ENCODE results near the gene COX6B1. TPM values are rescaled to one million over a fixed set of nuclear protein-coding genes. Genes with fewer than 3 reads are reported as not detected.

Gene COX6B1
- total and polyA plus RNA-seq, 7 donors, result 631 to 1,724 (median 878) TPM

GRCh38 chr19:35637165-35637564 lies 11.0 kb upstream of the COX6B1 start:
- no peak overlapping the region for H3K4me3 ChIP-seq
- WGBS, 3 donors, result 89 to 94% (median 93%) methylated on average over 24 to 25 of the region's 25 CpGs
- no peak for TF ChIP-seq CTCF (IDR thresholded peaks at IDR 0.05)
- H3K9me3 ChIP-seq, result no peaks in the 10 kb centered on the region
- ATAC-seq (no peak), DNase-seq (no peak)
- intact Hi-C loops (cut with DNase I), result no loop called here
- H3K27me3 ChIP-seq (ENCODE audit: insufficient read depth in 3 of 3, low read length in 2 of 3), result no peaks in the 10 kb centered on the region
- no peak overlapping the region for H3K27ac ChIP-seq
- no peaks in the 10 kb centered on the region for H3K4me1 ChIP-seq
- peaks cover 0 to 64% of the 10 kb centered on the region in 2 donors for H3K36me3 ChIP-seq (ENCODE audit: insufficient read depth in 1 of 2, low read depth in 1 of 2)

- 34 to 44% (median 43%) methylated on average over 6 of the region's 6 CpGs for WGBS, 3 donors
- no peak overlapping the region for H3K27ac ChIP-seq
- no peaks in the 10 kb centered on the region for H3K27me3 ChIP-seq (ENCODE audit: insufficient read depth in 3 of 3, low read length in 2 of 3)
- no peaks in the 10 kb centered on the region for H3K9me3 ChIP-seq
- DNase-seq, result no peak
- TF ChIP-seq CTCF (IDR thresholded peaks at IDR 0.05), result no peak
- no peak for ATAC-seq
- intact Hi-C loops (cut with DNase I), result no loop called here
- peaks cover 4% of the 10 kb centered on the region for H3K4me1 ChIP-seq
- no peak overlapping the region for H3K4me3 ChIP-seq
- H3K36me3 ChIP-seq (ENCODE audit: insufficient read depth in 1 of 2, low read depth in 1 of 2), result peaks cover 0 to 43% of the 10 kb centered on the region in 2 donors
Measured at GRCh38 chr19:35639321-35639639, 8.8 kb upstream of the COX6B1 start.

- Histone ChIP-seq H3K36me3 (ENCODE audit: insufficient read depth in 1 of 2, low read depth in 1 of 2) (peaks cover 0 to 37% of the 10 kb centered on the region in 2 donors), H3K27ac (no peak overlapping the region), H3K4me3 (no peak overlapping the region), H3K4me1 (peaks cover 4% of the 10 kb centered on the region), H3K27me3 (ENCODE audit: insufficient read depth in 3 of 3, low read length in 2 of 3) (no peaks in the 10 kb centered on the region), H3K9me3 (no peaks in the 10 kb centered on the region)
- WGBS, 3 donors, result 79 to 87% (median 81%) methylated on average over 8 of the region's 8 CpGs
- DNase-seq (no peak), ATAC-seq (no peak)
- TF ChIP-seq CTCF (IDR thresholded peaks at IDR 0.05), result no peak
- intact Hi-C loops (cut with DNase I), result no loop called here
Measured at GRCh38 chr19:35639863-35640262, 8.3 kb upstream of the COX6B1 start.

GRCh38 chr19:35641515-35642151 lies 6.5 kb upstream of the COX6B1 start, which contains the start of gene ETV2:
TSS of gene ETV2 (plus strand) at chr19:35641745. CDS start at chr19:35642461, 716 bp downstream.
- ATAC-seq, result no peak
- Histone ChIP-seq H3K9me3 (no peaks in the 10 kb centered on the region), H3K27ac (no peak within 1 kb of the TSS), H3K4me1 (peaks cover 4% of the 10 kb centered on the region), H3K4me3 (no peak within 1 kb of the TSS), H3K36me3 (ENCODE audit: insufficient read depth in 1 of 2, low read depth in 1 of 2) (peaks cover 0 to 19% of the 10 kb centered on the region in 2 donors), H3K27me3 (ENCODE audit: insufficient read depth in 3 of 3, low read length in 2 of 3) (no peaks in the 10 kb centered on the region)
- WGBS, 3 donors, result 18 to 31% (median 24%) methylated on average over 26 to 28 of the region's 28 CpGs
- intact Hi-C loops (cut with DNase I), result no loop called here
- no peak for TF ChIP-seq CTCF (IDR thresholded peaks at IDR 0.05)
- DNase-seq, result no peak

- no peak for TF ChIP-seq CTCF (IDR thresholded peaks at IDR 0.05)
- Histone ChIP-seq H3K36me3 (ENCODE audit: insufficient read depth in 1 of 2, low read depth in 1 of 2) (peaks cover 0 to 12% of the 10 kb centered on the region in 2 donors), H3K27me3 (ENCODE audit: insufficient read depth in 3 of 3, low read length in 2 of 3) (no peaks in the 10 kb centered on the region), H3K4me1 (peaks cover 4% of the 10 kb centered on the region), H3K9me3 (no peaks in the 10 kb centered on the region), H3K4me3 (no peak overlapping the region), H3K27ac (no peak overlapping the region)
- DNase-seq, result no peak
- intact Hi-C loops (cut with DNase I), result no loop called here
- 71 to 82% (median 76%) methylated on average over 10 of the region's 10 CpGs for WGBS, 3 donors
- no peak for ATAC-seq
Measured at GRCh38 chr19:35642312-35642711, 5.8 kb upstream of the COX6B1 start.
